ENCODE results near the gene VCL.

VCL gene

DNA sequence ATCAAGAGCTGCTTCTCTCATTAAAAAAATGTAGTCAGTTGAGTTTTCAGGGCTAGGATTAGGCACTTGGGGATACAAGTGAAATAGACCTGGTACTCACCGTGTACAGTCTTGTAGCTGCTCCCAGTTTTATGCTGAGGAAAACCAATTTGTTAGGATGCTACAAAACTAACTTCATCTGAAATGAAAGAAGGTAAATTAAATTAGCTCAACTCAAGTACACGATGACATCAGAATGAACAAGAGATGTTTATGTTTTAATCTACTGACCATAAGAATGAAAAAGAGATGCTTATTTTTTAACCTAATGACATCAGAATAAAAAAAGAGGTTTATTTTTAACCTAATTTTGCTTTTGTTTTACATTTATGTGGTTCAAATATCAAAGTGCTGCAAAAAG, 79.0 kb downstream of the VCL start:
- TF ChIP-seq, protein P1, sequence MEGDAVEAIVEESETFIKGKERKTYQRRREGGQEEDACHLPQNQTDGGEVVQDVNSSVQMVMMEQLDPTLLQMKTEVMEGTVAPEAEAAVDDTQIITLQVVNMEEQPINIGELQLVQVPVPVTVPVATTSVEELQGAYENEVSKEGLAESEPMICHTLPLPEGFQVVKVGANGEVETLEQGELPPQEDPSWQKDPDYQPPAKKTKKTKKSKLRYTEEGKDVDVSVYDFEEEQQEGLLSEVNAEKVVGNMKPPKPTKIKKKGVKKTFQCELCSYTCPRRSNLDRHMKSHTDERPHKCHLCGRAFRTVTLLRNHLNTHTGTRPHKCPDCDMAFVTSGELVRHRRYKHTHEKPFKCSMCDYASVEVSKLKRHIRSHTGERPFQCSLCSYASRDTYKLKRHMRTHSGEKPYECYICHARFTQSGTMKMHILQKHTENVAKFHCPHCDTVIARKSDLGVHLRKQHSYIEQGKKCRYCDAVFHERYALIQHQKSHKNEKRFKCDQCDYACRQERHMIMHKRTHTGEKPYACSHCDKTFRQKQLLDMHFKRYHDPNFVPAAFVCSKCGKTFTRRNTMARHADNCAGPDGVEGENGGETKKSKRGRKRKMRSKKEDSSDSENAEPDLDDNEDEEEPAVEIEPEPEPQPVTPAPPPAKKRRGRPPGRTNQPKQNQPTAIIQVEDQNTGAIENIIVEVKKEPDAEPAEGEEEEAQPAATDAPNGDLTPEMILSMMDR (IDR thresholded peaks at IDR 0.05; ENCODE audit: insufficient read depth, missing control alignments), result no peak
- FAIRE-seq (no peak), DNase-seq (ENCODE audit: insufficient read length, low spot score) (no peak)

DNA sequence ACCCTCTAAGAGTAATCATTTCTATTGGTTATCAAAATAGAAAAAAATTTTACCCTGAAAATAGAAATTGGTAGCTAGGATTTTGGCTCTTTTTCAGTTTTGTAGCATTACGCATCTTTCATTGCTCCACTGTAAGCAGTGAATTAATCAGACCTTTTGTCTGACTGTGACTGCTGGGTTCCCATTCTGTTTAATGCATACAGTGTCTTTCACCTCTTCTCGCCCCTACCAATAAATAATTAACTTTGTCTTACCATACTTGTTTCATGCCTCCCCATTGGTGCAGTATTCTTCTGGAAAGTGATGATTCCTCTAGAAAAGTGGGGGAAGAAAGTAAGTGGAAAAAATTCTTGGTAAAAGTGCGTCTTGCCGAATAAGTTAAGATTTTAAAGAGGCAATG, 79.5 kb downstream of the VCL start:
- FAIRE-seq (no peak), DNase-seq (ENCODE audit: insufficient read length, low spot score) (no peak)
- TF ChIP-seq, protein P1 (IDR thresholded peaks at IDR 0.05; ENCODE audit: insufficient read depth, missing control alignments), result no peak

DNA sequence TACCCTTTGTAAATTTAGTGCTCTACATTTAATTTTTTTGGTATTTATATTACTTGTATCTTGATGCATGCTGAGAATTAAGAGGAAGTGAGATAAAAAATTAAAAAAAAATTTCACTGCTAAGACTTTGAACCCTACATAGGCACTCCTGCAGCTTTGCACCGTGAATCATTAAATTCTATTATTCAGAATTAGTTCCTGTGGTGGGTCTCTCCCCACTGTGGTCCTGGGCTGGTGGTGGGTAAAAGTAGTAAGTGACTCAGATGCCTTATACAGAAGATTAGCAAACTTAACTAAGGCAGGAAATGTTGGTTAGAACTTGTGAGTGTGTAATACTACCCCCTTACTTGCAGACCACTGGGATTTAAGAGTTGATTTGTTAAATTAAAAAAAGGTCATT, 80.1 kb downstream of the VCL start:
- FAIRE-seq (no peak), DNase-seq (ENCODE audit: insufficient read length, low spot score) (no peak)
- TF ChIP-seq, protein P1 (IDR thresholded peaks at IDR 0.05; ENCODE audit: insufficient read depth, missing control alignments), result no peak

DNA sequence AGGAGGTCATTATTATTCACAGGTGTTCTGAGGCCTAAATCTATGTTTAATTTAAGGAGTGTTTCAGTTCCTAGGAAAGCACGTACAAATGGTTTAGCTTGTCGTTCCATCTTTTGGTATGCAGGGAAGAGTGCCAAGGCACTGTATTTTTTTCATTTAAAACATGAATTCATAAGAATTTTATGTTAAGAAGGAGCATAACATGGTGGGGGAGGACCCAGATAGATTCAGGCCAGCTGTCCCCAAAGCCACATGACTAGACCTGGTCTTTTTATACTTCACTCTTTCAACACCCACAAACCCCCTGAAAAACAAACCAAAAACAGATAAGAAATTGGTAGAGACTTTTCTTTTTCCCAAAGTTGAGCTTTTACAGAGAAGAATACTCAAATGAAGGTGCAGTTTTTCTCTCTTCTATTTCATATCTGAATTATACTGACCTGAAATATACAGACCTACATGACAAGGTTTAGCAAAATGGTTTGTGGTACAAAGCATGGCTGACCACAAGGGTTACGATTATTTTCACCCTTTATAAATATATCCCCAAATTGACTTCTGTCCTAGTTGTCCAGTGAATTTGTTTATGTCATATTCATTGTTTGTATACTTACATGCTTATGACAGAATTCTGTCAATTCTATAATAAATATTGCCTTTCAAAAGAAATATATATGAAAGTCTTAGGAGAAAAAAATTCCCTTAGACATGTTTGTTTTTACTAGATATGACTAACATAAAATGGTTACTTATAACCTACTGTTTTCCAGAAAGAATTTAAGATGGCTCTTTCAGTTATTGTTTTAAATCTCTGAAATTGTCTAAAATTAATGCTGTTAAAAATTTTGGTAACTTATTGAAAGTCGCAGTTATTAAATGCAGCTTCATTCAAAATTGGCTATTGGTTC, 81.4 kb downstream of the VCL start:
- TF ChIP-seq, protein P1 (IDR thresholded peaks at IDR 0.05; ENCODE audit: insufficient read depth, missing control alignments), result no peak
- FAIRE-seq (no peak), DNase-seq (ENCODE audit: insufficient read length, low spot score) (no peak)

DNA sequence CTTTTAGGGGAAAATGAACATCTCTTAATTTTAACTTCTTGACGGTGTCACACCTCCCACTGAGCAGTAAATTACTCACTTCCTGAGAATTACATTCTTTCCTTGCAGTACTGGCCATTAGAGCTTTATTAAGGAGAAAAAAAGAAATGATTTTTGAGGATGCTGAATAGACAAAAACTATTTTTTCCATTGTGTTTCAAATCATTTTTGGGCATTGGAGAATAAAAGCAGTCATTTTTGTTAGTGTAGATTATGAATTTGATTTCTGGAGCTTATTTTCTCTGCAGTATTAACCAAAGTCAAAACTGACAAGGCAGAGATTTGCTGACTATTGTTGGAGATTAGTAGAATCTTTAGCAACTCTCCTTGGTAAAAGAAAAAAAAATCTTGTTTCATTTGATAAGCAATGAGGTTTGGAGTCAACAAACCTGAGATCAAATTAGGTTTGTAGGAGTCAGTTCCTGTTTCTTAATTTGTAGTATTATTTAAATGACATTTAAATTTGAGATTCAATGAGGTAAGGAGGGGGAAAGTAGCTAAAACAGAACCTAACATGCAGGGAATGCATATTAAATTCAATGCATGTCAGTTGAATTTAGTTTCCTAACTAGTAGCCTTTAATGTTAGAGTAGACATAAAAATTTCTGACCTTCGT, 82.1 kb downstream of the VCL start:
- TF ChIP-seq, protein P1 (IDR thresholded peaks at IDR 0.05; ENCODE audit: insufficient read depth, missing control alignments), result no peak
- no peak for DNase-seq (ENCODE audit: insufficient read length, low spot score)
- no peak for FAIRE-seq

DNA sequence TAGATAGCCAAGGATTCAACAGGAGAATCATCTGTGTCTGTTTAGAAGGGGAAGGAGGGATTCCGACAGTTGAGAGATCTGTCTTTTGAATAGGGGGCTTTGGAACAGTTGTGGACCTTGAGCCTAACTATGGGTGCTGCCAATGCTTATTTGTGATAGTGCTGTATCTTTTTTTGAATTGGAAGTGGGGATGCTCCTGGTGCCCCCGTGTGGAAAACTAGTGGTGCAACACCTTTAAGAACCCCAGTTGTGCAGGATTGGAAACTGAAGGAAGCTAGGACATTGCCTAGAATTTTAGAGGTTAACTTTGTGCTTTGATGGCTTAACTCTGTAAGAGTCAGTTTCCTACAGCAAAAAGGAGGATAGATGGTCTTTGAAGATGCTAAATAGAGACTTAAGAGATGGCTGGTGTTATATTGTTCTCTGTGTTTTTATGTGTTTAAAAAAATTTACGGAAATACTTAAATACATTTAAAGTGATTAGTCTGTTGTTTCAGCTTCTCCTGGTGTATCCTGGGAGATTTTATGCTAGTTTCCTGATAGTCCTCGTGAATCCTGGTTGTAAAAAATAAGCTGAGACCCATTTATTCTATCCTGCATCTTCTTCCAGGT, 83.4 kb downstream of the VCL start:
- DNase-seq (ENCODE audit: insufficient read length, low spot score) (peak; percentile 25), FAIRE-seq (no peak)
- TF ChIP-seq, protein P1 (IDR thresholded peaks at IDR 0.05; ENCODE audit: insufficient read depth, missing control alignments), result peak; percentile 75

Measured in D721Med (cell line).